Stimulated activated CD4-positive, alpha-beta T cell treated with anti-CD3 and anti-CD28 coated beads, Interleukin-12 subunit alpha, Interleukin-12 subunit beta, amount 100 ng/mL, for 24 hours (primary cell): Measurements from ENCODE around the gene PIGU.
"Not testable (repeated sequence)": the region's sequence is repeated elsewhere in the genome, so short reads cannot be mapped to it uniquely, and the experiment has no call there.

ENCODE experiments used
- DNase-seq, 2 experiments: peaks; one replicate each; pipeline ENCODE4 v3.0.0-alpha.2; 2020; ENCODE audit warnings: low read depth in 2 of 2

PIGU gene

DNA sequence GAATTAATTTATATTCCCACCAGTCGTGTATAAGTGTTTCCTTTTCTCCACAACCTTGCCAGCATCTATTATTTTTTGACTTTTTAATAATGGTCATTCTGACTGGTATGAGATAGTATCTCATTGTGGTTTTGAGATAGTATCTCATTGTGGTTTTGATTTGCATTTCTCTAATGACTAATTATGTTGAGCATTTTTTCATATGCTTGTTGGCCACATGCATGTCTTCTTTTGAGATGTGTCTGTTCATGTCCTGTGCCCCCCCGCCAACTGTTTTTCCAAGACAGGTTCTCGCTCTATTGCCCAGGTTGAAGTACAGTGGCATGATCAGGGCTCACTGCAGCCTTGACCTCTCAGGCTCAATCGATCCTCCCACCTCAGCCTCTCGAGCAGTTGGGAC is 15.1 kb downstream of the PIGU start:
- not testable (repeated sequence) for DNase-seq

DNA sequence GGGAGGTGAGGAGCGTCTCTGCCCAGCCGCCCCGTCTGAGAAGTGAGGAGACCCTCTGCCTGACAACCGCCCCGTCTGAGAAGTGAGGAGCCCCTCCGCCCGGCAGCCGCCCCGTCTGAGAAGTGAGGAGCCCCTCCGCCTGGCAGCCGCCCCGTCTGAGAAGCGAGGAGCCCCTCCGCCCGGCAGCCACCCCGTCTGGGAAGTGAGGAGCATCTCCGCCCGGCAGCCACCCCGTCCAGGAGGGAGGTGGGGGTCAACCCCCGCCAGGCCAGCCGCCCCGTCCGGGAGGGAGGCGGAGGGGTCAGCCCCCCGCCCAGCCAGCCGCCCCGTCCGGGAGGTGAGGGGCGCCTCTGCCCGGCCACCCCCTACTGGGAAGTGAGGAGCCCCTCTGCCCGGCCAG is 18.2 kb downstream of the PIGU start:
- DNase-seq = not testable (repeated sequence)

DNA sequence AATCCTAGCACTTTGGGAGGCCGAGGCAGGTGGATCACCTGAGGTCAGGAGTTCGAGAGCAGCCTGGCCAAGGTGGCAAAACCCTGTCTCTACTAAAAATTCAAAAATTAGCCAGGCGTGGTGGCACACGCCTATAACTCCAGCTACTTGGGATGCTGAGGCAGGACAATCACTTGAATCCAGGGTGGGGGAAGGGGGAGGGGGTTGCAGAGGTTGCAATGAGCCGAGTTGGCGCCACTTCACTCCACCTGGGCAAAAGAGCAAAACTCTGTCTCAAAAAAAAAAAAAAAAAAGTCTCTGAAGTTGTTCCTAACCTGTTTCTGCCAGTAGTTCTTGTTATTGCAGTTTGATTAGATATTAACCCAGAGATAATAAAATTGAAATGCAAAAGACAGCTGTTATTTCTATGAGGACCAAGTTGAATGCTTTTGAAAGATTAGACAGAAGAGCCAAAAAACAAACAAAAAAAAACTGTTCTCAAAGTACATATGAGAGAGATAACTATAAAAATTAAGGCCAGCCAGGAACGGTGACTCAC is 22.6 kb downstream of the PIGU start:
- no peak for DNase-seq

DNA sequence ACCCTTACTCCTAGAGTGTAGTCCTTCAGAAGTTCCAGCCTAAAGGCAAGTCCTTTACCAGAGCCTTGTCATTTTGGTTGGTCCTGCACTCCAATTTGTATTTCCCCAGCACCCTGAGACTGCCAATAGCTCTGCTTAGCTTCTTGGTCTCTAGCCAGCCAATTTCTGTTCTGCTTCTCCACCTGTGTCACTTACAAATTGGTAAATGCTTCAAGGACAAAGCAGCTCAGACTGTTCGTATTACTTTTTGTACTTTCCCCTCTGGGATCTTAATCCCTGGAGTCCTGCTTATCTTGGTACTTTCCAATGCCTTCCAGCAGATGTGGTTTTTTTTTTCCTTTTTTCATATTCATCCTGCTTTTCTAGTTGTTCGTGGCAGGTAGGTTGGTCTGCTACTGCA is 25.7 kb downstream of the PIGU start:
- DNase-seq = no peak

DNA sequence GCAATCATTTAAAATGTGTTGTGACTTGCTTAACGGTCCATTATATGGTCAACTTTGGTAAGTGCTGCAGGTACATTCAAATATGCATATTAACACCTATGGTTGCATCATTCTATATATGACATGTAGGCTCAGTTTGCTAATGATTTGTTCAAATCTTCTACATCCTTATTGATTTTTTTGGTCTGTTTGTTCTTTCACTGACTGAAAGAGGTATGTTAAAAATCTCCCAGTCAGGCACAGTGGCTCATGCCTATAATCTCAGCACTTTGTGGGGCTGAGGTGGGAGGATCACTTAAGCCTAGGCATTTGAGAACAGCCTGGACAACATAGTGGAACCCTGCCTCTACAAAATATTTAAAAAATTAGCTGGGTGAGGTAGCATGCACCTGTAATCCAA is 29.2 kb downstream of the PIGU start:
- DNase-seq = no peak

DNA sequence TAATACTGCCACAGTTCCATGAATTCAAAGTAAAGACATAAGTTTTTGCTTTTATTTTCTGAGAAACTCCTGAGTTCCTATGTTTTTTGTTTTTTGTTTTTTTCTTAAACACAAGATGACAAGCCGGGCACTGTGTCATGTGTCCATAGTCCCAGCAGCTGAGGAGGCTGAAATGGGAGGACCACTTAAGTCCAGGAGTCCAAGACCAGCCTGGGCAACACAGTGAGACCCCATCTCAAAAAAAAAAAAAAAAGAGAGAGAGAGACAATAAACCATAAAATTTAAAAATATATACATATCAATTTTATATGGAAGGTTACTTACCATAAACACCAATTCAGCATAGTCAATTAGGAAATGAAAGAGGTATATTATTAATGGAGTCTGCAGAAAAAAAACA is 31.9 kb downstream of the PIGU start:
- DNase-seq = no peak

DNA sequence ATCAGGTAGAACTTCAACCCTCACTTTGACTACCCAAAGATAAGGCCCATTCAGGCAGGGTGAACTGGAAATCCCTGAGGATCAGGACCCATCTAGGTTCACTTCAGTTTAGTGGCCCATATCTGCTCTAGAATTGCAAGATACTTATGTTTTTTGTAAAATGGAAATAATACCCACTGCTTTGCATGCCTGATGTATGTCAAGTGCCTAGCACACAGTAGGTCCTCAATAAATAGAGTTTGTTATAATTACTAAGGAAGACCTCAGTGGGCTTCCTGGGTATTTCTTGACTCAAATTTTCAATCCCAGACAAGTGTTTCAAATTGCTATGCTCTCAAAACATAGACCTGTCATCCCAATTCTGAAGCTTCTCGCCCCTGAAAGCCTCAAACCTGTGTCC is 32.5 kb downstream of the PIGU start:
- DNase-seq = no peak

DNA sequence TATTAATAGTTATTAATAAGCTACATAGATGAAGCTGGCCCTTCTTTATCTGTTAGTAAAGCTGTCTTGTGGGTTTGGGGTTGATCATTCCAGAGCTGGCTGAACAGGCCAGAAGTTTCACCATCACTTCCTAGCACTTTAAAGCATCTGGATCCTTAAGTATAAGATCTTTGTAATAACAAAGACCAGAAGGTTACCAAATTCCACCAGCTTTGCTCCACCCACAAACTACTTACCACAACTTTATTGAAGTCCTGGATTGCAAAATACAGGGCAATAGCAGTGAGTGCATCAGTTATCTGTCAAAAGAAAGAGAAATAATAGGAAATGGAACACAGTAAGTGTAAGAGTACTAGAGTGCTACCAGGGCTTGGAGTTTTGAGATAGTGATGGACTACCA is 33.0 kb downstream of the PIGU start:
- DNase-seq = no peak

DNA sequence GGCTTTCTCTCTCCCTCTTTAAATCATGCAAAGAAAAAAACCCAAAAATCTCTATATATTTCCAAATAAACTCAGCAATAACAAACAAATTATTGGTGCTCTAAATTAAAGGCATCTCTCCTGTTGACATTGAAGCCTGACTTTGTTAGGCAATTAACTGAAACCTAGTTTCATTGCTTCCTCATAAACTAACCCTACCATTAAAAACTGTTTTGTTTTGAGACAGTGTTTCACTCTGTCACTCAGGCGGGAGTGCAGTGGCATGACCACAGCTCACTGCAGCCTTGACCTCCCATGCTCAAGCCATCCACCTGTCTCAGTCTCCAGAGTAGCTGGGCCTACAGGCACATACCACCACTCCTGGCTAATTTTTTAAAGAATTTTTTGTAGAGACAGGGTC is 34.9 kb downstream of the PIGU start:
- DNase-seq = no peak

DNA sequence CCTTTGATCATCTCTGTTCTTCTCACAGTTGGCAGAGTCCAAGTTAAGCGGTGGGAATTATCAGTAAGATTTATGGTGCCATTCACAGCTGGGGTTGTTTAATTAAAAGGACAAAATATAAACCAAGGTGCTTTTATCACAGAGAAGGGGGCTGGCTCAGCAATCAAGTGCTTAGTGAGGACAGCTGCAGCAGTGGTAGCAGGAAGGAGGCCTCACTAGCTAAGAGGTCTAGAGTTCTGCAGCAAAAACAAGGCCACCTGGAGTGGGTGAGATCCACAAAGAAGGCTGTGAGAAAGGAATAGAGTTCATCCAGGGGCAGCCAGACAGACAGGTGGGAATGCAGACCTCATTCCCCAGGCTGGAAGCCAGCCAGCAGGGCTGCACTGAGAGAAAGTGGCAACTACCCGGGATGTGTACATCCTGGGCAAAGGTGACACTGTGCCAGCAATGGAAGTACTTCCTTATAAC is 37.1 kb downstream of the PIGU start:
- DNase-seq = no peak

DNA sequence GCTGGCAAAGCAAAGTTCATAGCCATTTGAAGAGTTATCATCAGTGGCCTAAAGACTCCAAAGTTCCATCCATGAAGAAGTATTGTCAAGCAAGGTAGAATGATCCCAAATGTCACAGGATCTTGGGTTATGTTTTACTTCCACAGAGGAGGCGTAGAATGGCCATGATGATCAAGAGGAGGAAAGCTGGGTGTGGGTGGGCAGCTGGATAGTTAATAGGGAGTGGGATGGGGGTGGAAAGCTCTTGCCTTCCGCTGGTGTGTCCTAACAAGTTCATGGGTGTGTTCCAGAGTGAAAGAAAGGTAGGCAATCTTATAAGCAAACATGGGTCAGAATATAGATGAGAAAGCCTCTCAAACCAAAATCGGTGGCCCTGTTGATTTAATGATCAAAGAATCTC is 38.4 kb downstream of the PIGU start:
- DNase-seq = no peak

DNA sequence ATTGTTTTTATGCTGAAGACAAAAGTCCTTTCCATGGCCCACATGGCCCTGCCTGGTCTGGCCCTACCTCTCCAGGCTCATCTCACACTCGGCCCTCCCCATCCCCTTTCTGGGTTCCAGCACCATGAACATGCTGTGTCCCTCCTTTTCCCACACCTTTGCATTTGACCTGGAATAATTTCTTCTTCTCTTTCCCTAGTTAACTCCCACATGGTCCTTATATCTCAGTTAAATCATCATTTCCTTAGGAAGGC is 38.9 kb downstream of the PIGU start:
- DNase-seq = no peak

DNA sequence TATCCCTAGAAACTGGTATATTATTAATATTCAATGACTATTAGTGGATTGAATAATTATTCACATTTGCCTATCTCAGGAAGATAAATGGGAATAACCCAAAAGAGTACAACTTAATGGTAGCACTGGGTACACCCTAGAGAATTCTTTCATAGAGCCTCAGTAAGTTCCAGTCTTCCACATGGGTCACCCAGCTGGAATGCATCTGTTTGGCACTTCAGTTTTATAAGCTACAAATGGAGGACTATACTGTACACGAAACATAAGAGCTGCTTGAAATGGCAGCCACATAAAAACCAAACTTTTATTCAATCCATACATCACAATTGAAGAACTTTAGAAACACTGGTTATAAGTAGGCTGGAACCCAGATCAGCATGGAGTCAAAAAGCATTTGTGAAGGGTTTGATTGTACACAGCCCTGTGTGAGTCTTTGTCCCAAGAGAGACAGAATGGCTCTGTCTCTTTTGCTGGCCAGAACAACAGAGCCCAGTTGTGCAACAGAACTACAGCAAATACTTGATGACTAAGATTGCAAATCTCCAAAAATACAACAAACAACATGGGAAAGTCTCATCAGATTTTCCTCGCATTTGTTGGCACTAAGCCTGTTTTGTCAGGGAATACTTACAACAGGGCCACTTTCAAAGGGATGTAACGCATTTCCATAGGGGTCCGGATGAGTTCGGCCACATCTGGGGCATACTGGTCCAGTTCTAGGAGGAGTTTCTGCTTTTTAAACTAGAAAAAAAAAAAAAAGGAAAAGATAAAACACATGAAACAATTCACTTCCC is 39.5 kb downstream of the PIGU start:
- DNase-seq = no peak

DNA sequence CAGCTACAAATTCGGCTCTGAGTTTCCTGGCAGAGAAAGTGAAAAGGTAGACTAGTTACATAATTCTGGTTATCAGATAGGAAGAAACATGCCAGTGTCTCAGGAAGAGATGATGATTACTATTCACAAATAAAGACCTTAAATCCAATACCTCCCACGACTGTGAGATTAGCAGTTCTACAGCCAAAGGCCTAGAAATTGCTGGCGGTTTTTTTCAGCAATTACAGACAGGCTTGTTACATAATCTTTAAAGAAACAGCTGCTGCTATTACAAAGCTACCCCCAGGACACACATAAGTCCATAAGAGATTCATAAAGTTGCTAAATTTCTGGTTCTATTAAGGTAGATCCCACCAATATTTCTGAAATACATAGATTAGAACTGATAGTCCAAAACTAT is 40.2 kb downstream of the PIGU start:
- DNase-seq = no peak

DNA sequence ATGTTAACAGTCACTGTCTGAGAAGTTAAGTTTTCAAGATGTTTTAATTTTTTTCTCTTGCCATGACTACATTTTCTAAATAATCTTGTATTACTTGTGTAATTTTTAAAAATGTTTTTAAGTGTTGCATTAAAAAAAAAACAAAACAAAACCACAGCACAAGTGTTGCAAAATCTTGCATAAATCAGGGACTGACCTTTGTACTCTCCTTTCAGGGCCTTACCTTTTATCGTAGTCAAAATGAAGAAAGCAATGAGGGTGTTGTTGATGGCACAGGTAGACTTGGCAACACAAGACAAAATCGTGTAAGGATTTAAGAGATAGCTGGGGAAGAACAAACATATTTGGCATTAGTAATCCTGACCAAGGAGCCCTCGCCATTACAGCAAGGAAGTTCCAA is 42.5 kb downstream of the PIGU start:
- no peak for DNase-seq

DNA sequence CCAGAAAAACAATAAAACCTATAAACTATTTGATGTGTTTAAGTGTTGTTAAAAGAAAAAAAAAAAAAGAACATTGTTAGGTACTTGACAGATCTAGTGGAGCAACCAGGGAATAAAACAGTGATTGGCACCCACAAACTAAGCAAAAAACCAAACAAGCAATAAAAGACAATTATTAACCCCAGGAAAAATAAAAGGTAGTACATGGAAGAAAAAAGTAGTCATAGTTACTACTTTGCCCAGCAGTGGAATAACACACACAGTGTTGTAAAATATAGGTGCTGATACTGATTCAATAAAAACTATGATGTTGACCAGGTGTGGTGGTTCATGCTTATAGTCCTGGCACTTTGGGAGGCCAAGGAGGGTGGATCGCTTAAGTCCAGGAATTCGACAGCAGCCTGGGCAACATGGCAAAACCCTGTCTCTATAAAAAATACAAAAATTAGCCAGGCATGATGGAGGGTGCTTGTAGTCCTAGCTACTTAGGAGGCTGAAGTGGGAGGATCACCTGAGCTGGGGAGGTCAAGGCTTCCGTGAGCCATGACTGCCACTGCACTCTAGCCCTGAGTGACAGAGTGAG is 43.9 kb downstream of the PIGU start:
- DNase-seq = no peak

DNA sequence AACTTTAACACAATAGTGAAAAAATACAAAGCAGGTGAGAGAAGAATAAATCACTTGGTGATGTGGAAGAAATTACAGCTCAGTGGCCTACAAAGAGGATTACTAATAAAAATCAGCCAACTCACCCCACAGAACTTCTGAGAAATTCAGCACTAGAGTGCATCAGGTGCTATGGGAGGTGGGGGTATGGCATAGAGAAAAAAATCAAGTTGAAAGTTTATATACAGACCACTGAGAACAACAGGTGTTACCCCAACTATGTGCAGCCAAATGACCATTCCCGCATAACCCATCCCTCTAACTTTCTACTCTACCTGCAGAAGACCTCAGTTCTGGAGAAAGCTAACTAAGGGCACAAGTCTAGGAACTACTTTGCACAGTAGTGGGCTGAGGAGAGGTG is 47.0 kb downstream of the PIGU start:
- no peak for DNase-seq

DNA sequence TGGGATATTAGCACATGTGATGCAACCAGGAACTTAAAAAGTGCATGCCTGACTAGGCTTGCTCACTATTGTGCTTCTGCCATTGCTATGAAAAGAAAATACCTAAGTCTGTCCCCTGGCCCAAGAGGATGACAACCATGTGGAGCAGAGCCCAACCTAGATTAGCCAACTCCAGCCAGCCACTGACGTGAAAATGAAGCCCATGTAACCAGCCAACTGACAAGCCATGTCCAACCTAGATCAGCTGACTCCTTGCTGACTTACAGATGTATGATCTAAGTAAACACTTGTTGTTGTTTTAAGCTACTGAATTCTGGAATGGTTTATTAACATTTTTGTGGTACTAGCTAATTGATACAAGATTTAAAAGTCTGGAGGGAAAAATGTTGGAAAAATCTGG is 47.5 kb downstream of the PIGU start:
- no peak for DNase-seq

DNA sequence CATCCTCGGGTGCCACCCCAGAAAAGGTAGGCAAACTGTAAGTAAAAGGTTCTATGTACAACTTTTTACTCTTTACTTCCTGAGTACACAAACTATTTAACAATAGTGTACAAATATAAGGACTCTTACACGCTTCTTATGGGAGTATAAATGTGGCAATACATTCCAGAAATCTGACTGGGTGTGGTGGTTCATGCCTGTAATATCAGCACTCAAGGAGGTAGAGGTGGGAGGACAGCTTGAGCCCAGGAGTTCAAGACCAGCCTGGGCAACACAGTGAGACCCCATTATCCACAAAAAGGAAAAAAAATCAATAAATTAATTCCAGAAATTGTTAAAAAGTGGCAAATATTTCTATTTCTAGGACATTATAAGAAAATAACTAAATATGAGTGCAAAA is 48.9 kb downstream of the PIGU start:
- DNase-seq = no peak

DNA sequence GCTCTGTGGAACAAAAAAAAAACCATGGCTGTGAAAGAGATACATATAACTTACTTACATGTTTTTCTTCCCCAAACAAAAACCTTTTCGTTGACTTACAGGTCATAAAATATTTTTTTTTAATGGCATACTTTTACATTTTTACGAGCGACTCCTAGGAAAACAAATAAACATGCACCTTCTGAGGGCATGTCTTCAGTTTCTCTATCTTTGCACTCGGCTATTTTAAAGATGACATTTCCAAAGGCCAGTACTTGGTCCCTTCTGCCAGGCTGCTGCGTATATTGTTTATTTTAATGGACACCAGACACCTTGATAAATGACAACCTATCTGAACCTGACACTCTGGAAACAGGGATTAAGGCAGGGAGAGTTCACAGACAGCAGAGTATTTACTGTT is 49.4 kb downstream of the PIGU start:
- DNase-seq = no peak

DNA sequence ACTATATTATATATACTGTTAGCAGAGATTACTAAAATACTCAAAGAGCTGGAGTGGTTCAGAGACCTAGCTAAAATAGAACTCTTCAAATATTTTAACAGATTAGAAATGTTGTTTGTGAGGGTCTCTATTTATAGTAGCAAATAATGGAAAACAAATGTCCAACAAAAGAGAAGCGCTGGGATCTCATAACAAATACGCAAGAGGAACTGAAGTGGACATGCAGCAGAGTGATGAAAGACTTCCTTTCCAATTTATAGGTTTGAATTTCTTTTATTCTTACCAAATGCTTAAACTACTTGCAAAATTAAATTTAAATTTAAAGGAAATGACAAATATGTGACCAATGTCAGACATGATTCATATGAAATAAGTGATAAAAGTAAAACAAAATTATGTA is 49.9 kb downstream of the PIGU start:
- DNase-seq = no peak

DNA sequence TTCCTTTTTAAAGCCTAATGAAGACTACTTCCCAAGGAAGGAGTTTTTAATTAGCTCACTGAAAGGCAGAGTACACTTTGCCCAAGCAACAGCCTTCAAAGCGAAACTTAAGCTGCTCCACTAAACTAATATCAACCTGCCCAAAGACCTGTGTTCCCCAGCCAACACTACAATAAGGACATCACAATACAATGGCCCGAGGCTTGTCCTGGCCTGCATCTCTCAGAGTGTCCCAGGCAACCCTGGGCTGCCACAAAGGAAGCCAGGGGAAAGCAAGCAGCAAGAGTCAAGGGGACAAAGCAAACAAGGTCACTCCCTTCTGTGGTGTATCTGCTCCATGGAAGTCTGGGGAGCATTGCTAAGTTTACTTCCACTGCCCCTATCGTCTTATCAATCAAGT is 52.3 kb downstream of the PIGU start:
- DNase-seq = no peak

DNA sequence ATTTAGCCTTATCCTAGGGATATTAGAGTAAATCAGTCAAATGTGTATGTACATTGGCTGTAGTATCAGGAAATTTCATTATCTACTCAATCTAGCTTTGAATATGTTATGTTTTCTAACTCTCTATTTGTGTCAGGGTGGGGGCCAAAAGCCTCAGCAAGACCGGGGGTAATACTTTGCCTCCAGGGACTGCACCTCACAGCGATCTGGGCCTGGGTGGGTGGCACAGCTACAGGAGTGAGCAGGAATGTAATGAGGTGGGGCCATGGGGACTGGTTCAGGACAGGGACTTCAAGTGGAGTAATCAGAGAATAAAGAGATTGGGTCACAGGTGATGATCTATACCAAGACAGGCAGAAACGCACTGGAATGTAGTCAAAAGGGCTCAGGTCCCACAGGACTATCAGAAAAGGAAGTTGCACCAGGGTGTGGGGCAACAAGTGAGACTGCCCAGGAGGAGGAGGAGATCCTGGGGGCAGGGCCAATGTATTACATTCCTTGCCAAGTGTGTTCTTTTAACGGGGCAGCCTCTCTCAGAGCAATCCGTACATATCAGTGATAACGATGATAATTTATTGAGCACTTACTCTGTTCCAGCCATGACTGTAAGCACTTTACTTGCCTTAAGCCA is 54.0 kb downstream of the PIGU start:
- no peak for DNase-seq
